Common myeloid progenitor, CD34-positive (primary cell): ENCODE measurements around the gene BCHE.

Experiments used
- CTCF ChIA-PET: fragments of 350-600 bp; sonication (Branson Sonifier 250); formaldehyde crosslinking; loops from one replicate; lab custom pipeline; 2021; ENCODE audit warnings: antibody characterized with exemption; lab: Charles Lee
- POLR2A ChIA-PET: fragments of 350-600 bp; sonication (Branson Sonifier 250); formaldehyde crosslinking; loops from one replicate; lab custom pipeline; 2021; ENCODE audit warnings: antibody characterized with exemption; lab: Charles Lee
- DNase-seq, 3 donors: peaks; one replicate each; pipeline versions ENCODE4 v3.0.0 to v3.0.0-alpha.2; 2013
- H3K27ac ChIP-seq, 2 experiments: 1 replicate in 1 of 2; 2 replicates in 1 of 2; pipeline ENCODE4 v1.7.0; 2013; ENCODE audit warnings: inconsistent platforms in 2 of 2, low read length in 2 of 2, mild to moderate bottlenecking in 2 of 2, low read depth in 1 of 2, moderate library complexity in 1 of 2; ENCODE audit not compliant: severe bottlenecking in 2 of 2, insufficient read depth in 1 of 2, poor library complexity in 1 of 2
- H3K27me3 ChIP-seq, 5 experiments: replicated peaks in 2 of 5; 1 replicate in 3 of 5; 2 replicates in 2 of 5; pipeline versions ENCODE4 v1.6.1 to v1.7.0; 2013; ENCODE audit warnings: low read length in 4 of 5, mild to moderate bottlenecking in 2 of 5, moderate library complexity in 2 of 5, inconsistent platforms in 1 of 5; ENCODE audit not compliant: insufficient read depth in 5 of 5, control insufficient read depth in 4 of 5
- H3K36me3 ChIP-seq, 4 experiments: 1 replicate in 2 of 4; 2 replicates in 2 of 4; pipeline versions ENCODE4 v1.6.1 to v1.7.0; 2013; ENCODE audit warnings: low read length in 3 of 4, control low read depth in 1 of 4, mild to moderate bottlenecking in 1 of 4; ENCODE audit not compliant: control insufficient read depth in 4 of 4, insufficient read depth in 4 of 4
- H3K4me1 ChIP-seq, 4 experiments: 1 replicate in 3 of 4; 2 replicates in 1 of 4; pipeline versions ENCODE4 v1.6.1 to v1.7.1; 2013; ENCODE audit warnings: low read length in 3 of 4, mild to moderate bottlenecking in 3 of 4, control low read depth in 1 of 4, inconsistent platforms in 1 of 4, moderate library complexity in 1 of 4; ENCODE audit not compliant: control insufficient read depth in 4 of 4, insufficient read depth in 4 of 4; ENCODE audit errors: control extremely low read depth in 1 of 4
- H3K4me3 ChIP-seq, 7 experiments: 1 replicate in 4 of 7; 2 replicates in 3 of 7; pipeline versions ENCODE4 v1.5.1 to v1.7.0; 2013; ENCODE audit warnings: mild to moderate bottlenecking in 7 of 7, low read length in 6 of 7, moderate library complexity in 6 of 7, inconsistent platforms in 2 of 7, low read depth in 2 of 7, control low read depth in 1 of 7; ENCODE audit not compliant: insufficient read depth in 4 of 7, control insufficient read depth in 1 of 7; ENCODE audit errors: extremely low read depth in 1 of 7
- H3K9me3 ChIP-seq, 5 experiments: 1 replicate in 4 of 5; 2 replicates in 1 of 5; pipeline versions ENCODE4 v1.6.1 to v1.7.1; 2013; ENCODE audit warnings: low read length in 4 of 5, mild to moderate bottlenecking in 2 of 5, inconsistent platforms in 1 of 5, low read depth in 1 of 5, moderate library complexity in 1 of 5; ENCODE audit not compliant: control insufficient read depth in 4 of 5, insufficient read depth in 2 of 5; ENCODE audit errors: control extremely low read depth in 1 of 5
- WGBS: methylation state at CpG from one replicate; pipeline ENCODE4 v1.1.5; 2013; ENCODE audit not compliant: insufficient coverage; 5-methylcytosine and 5-hydroxymethylcytosine counted together

The BCHE gene

GRCh38 chr3:165784337-165784736 lies 52.9 kb downstream of the BCHE start:
- H3K4me1 ChIP-seq, result no peaks in the 10 kb centered on the region
- 100% methylated on average over 1 of the region's 3 CpGs for WGBS
- no peaks in the 10 kb centered on the region for H3K9me3 ChIP-seq
- H3K27me3 ChIP-seq, result no peaks in the 10 kb centered on the region
- H3K27ac ChIP-seq, result no peak overlapping the region
- ChIA-PET POLR2A (no interaction called here), CTCF (no interaction called here)
- no peak for DNase-seq
- no peaks in the 10 kb centered on the region for H3K36me3 ChIP-seq
- no peak overlapping the region for H3K4me3 ChIP-seq

- no peak for DNase-seq
- Histone ChIP-seq H3K36me3 (no peaks in the 10 kb centered on the region), H3K27me3 (no peaks in the 10 kb centered on the region), H3K27ac (no peak overlapping the region), H3K4me1 (no peaks in the 10 kb centered on the region), H3K4me3 (no peak overlapping the region), H3K9me3 (no peaks in the 10 kb centered on the region)
- no CpG with 5 or more reads among the region's 1 CpG for WGBS
- ChIA-PET POLR2A (no interaction called here), CTCF (no interaction called here)
These were observed 53.8 kb downstream of the BCHE start for GRCh38 chr3:165783383-165783782.

- Histone ChIP-seq H3K36me3 (no peaks in the 10 kb centered on the region), H3K9me3 (no peaks in the 10 kb centered on the region), H3K4me3 (no peak overlapping the region), H3K27ac (no peak overlapping the region), H3K4me1 (no peaks in the 10 kb centered on the region), H3K27me3 (no peaks in the 10 kb centered on the region)
- WGBS, result no CpG with 5 or more reads among the region's 2 CpGs
- POLR2A ChIA-PET, result no interaction called here
- no peak for DNase-seq
- CTCF ChIA-PET, result no interaction called here
These were observed 58.3 kb downstream of the BCHE start for GRCh38 chr3:165778891-165779290.

GRCh38 chr3:165778456-165778855 lies 58.8 kb downstream of the BCHE start:
- CTCF ChIA-PET, result no interaction called here
- Histone ChIP-seq H3K9me3 (no peaks in the 10 kb centered on the region), H3K36me3 (no peaks in the 10 kb centered on the region), H3K27me3 (no peaks in the 10 kb centered on the region), H3K27ac (no peak overlapping the region), H3K4me3 (no peak overlapping the region), H3K4me1 (no peaks in the 10 kb centered on the region)
- POLR2A ChIA-PET, result no interaction called here
- no peak for DNase-seq

- Histone ChIP-seq H3K27ac (no peak overlapping the region), H3K36me3 (no peaks in the 10 kb centered on the region), H3K27me3 (no peaks in the 10 kb centered on the region), H3K9me3 (no peaks in the 10 kb centered on the region), H3K4me3 (no peak overlapping the region), H3K4me1 (no peaks in the 10 kb centered on the region)
- DNase-seq, result no peak
- ChIA-PET CTCF (no interaction called here), POLR2A (no interaction called here)
- 0% methylated on average over 1 of the region's 3 CpGs for WGBS
These were observed 61.4 kb downstream of the BCHE start for GRCh38 chr3:165775824-165776223.

GRCh38 chr3:165770781-165771180 lies 66.4 kb downstream of the BCHE start:
- H3K4me1 ChIP-seq, result no peaks in the 10 kb centered on the region
- no peak overlapping the region for H3K4me3 ChIP-seq
- H3K27me3 ChIP-seq, result no peaks in the 10 kb centered on the region
- ChIA-PET CTCF (no interaction called here), POLR2A (no interaction called here)
- WGBS, result 88% methylated on average over 1 of the region's 3 CpGs
- H3K9me3 ChIP-seq, result no peaks in the 10 kb centered on the region
- DNase-seq, result no peak
- no peaks in the 10 kb centered on the region for H3K36me3 ChIP-seq
- H3K27ac ChIP-seq, result no peak overlapping the region

GRCh38 chr3:165768680-165769079 lies 68.5 kb downstream of the BCHE start:
- H3K36me3 ChIP-seq, result no peaks in the 10 kb centered on the region
- no peak overlapping the region for H3K27ac ChIP-seq
- H3K4me3 ChIP-seq, result no peak overlapping the region
- WGBS, result no CpG with 5 or more reads among the region's 4 CpGs
- no peaks in the 10 kb centered on the region for H3K4me1 ChIP-seq
- no peaks in the 10 kb centered on the region for H3K27me3 ChIP-seq
- ChIA-PET POLR2A (no interaction called here), CTCF (no interaction called here)
- no peak for DNase-seq
- no peaks in the 10 kb centered on the region for H3K9me3 ChIP-seq
